Left forelimb (tissue), 1 donor: ENCODE data around the gene VWC2.
"Not testable (repeated sequence)": the region's sequence is repeated elsewhere in the genome, so short reads cannot be mapped to it uniquely, and the experiment has no call there.

Source experiments
- DNase-seq: peaks from one replicate; pipeline ENCODE4 v3.0.0-alpha.2; 2018; ENCODE audit warnings: low spot score

Gene VWC2

DNA sequence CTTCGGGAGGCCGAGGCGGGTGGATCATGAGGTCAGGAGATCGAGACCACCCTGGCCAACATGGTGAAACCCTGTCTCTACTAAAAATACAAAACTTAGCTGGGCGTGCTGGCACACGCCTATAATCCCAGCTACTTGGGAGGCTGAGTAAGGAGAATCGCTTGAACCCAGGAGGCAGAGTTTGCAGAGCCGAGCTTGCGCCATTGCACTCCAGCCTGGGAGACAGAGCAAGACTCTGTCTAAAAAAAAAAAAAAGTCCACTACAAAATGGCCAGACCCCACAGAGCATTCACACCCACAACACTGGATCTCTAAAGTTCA is 78.1 kb downstream of the VWC2 start:
- DNase-seq, result not testable (repeated sequence)

DNA sequence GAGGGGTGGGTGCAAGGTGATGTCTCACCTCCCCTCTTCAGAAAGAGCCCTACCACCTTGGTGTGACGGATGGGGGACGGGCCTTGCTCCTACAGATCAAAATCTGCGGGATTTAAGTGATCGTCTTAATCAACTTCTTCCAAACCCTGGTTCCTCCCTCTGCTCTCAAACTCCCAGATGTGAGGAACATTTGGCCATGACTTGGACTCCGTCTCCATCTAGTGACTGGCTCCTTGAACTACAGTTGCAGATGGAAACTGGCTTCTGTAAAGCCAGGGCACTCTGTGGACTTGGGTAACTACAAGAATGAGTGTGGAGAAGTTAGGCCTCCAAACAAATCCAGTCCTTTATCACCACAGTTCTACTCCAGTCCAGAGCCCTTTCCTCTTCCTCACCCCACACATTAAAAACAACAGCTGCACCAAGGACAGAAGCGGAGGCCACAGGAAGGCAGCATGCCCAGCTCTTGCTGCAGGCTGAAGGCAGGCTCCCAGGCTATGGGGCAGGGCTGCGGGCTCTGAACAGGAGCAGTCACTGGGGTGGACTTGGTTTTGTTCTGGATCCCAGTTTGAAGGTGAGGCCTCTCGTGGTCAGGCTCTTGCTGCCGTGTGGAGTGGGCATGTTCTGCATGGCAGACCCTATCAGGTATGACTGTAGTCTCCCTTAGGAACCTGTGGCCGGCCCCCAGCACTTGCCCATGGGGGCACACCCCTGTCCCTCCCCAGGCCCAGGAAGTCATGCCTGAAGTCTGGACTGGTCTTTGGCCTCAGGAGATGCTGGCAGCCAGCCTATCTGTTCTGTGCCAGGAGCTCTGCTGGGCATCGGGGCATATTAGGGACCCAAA is 79.4 kb downstream of the VWC2 start:
- no peak for DNase-seq

DNA sequence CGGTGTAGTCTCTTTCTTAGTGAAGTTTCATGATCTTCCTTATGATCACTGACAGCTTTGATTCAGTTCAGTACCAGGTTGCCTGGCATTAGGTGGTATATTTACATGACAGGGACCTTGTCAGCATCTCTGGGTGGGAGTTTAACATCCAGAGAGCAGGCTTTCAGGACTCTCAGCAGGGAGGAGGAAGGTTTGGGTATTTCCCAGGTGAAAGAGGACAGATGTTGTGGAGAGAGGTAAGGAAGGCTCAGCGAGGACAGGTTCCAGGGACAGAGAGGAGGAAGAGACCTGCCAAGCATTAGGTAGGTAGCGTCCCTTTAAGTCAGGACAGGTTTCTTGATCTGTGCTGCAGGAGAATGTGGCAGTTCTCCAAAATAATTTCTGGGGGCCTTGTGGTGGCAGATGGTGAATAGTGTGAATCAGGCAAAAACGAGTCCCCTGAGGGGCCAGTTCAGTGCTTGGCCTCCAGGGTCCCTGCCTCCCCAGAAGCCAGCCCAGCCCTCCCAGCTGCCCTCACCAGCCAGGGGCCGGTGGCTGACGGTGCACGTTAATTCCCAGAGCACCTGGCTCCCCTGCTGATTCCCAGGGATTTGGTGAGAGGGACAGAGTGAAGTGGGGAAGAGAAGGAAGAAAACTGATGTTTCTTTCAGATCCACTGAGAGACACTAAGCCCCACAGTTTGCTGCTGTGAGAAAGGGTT is 82.0 kb downstream of the VWC2 start:
- DNase-seq, result no peak

DNA sequence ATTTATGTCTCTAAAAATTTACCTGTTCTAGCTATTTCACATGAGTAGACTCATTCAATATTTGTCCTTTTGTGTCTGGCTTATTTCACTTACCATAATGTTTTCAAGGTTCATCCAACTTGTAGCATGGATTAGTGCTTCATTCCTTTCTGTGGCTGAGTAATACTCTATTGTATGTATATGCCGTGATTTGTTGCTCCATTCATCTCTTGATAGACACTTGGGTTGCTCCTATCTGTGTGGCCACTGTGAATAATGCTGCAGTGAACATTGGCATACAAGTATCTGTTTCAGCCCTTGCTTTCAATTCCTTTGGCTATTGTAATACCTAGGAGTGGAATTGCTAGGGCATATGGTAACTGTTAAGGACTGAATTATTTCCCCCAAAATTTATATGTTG is 86.9 kb downstream of the VWC2 start:
- DNase-seq, result no peak

DNA sequence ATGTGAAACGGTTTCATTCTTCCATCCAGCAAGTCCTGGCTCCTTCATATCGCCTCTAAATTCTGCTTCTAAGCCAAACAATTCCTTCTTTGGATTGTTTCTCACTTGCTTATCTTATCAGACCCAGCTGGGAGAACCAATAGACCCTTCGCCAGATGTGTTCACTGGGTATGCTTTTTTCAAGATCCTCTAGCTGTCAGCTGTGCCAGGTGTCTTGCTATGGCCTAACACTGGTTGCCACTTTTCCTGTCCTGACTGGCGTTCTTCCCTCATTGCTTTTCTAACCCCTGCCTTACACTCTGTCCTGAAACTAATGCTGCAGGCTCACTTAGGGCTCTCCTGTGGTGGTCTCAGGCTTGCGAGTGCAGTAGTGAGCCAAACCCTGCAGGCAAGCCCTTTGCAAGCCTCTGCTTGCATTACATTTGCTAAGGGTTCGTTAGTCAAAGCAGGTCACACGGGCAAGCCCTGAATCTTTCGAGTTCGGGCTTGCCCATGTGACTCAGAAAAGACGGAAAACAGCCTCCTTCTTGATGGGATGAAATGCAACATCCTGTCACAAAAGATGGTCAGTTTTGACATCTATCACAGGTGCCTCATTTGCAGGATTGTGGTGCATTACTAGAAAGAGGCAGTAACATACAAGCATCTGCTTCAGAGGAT is 92.8 kb downstream of the VWC2 start:
- DNase-seq, result no peak

DNA sequence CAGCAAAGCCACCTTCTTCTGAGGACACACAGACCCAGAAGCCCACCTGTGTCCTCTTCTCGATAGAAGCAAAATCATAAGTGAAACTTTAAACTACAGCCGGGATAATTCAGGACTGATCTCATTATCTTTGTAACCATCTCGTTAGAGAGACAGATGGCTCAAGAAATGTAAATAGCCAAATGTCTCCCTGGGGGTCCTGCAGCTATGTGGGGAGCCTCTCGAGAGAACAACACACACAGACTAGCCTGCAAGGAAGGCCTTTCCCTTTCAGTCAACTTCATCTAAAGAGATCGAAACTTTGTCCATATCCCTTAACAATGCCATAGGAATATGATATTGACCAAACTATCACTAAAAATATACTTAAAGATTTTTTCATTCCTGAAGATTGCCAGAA is 93.5 kb downstream of the VWC2 start:
- DNase-seq, result no peak

DNA sequence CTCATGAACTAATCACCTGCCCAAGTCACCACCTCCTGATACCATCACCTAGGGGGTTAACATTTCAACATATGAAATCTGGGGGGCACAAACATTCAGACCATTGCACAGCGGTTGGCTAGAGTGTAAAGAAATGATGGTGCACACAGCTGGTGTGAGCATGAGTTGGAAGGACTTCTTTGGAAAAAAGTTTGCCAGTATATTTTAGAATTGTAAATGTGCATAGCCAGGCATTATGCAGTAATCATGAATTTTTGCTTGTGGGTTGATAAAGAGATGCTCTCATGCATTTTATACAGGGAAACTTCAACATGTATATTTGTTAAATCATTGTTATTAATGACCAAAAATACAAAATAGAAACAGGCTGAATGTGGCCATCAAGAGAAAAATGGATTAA is 100.0 kb downstream of the VWC2 start:
- DNase-seq, result no peak

DNA sequence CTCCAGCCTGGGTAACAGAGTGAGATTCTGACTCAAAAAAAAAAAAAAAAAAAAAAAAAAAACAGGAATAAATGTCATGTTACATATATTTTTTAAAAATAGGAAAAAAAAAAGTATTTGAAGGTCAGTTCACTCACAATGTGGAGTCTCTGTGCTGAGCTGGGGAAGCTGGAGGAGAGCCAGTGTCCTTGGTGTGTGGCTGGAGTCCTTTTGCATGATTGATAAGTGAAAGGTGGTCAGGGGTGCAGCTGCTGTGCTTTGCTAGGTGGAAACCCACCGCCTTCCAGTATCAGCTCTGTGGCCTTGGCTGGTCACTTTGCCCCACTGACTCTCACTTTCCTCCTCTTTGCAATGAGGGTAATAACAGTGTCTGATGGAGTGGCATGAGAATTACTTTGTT is 101.9 kb downstream of the VWC2 start:
- no peak for DNase-seq

DNA sequence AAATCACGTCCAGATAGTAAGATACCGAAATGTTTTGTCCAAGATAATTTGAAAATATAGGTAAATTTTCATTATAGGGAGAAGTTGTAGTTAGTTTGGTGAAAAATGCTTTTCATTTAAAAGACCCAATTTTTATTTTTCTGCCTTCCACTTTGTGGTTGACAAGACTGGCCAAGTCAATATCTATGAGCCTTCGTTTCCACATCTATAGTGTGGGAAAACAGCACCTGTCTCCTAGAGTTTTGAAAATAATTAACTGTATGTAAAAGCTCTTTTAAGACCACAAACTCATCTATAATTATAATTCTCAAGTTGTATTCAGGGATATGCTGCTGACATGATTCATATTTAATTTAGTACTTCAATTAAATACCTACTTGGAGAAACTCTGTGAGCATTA is 102.8 kb downstream of the VWC2 start:
- no peak for DNase-seq

DNA sequence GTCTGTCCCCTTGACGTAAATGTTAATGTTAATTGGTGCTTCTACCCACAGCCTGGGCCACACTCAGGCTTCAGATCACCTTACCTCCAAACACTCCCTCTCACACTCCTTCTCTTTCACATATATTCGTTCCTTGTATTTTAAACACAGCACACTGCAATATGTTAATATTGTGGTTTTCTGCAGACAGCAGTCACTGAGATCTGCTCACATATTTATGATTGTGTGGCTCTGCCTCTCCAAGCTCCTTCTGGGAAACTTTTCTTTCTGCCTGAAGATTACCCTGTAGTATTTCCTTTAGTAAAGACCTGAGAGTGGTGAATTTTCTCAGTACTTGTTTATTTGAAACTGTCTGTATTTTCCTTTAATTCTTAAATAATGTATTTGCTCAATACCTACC is 104.7 kb downstream of the VWC2 start:
- DNase-seq, result no peak

DNA sequence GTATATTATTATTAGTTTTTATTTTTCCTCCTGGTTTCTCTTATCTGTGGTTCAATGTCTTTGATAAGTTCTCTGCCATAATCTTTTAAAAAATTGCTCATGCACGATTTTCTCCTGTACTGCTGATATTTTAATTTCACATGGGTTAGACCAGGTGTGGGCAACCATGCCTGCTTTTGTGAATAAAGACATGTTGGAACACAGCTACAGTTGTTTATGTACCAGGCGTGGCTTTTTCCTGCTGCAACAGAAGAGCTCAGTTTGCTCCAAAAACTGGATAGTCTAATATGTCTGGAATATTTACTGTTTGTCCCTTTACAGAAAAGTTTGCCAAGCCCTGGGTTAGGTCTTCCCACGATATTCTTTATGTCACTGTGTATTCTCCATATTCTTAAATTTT is 105.2 kb downstream of the VWC2 start:
- no peak for DNase-seq

DNA sequence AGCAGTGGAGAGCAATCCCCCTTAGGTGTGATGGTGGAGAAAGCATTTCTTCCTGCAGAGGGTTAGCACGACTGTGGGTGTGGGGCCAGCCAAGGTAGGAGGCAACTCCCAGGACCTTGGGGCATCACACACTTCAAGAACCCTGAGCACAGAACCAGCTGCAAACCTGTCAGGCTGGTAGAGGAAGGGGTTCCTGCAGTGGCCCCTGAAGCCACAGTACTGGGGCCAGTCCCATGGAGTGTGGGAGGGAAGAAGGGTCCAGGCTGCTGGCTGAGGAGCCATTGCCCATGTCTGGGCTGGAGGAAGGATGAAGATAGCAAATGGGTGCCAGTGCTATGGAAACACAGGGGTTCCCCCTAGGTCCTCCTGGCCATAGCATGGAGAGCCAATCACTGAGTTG is 110.5 kb downstream of the VWC2 start:
- no peak for DNase-seq

DNA sequence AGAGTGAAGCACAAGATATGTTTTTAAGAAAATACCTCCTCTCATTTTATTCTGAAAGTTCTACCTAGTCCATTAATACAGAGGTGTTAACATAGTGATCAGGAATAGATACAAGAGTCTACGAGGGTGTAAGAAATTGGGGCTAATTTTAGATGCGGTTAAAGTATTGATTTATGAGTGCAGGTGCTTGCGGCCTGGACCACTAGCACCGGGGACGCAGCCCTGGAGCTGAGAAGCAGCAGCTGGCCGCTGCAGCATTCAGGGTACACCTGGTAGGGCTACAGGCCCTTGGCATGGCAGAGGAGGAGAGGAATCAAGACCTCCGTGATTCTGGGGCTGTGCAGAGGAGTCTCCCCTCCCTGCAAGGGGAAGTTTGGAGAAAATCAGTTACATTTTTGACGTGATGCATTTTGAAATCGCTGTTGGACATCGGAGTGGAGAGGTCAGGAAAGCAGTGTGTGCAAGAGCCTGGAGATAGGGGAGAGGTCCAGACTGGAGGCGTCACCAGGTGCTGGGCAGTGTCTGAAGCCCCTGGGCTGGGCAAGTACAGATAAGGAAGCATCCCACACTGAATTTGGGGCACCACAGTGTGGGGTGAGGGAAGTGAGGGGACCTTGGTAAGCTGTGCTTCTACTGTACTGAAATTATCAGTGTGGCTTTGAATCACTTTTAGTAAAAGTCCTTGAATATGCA is 112.3 kb downstream of the VWC2 start:
- no peak for DNase-seq

DNA sequence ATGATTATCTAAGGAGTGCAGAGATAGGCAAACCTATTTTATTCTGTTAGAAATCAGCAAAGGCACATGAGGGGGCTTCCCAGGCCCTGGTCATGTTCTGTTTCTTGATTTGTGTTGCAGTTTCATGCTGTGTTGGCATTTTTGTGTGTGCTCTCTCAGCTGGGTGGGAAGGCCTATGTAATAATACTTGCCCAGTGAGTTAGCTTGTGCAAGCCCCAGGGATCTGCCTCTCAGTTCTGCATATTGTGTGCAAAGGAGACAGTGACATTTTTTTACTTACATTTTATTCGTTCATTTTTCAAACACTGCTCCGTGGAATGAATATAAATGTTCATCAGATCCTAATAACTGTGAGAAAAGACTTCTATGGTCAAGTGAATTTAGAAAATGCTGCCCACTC is 119.0 kb downstream of the VWC2 start:
- no peak for DNase-seq

DNA sequence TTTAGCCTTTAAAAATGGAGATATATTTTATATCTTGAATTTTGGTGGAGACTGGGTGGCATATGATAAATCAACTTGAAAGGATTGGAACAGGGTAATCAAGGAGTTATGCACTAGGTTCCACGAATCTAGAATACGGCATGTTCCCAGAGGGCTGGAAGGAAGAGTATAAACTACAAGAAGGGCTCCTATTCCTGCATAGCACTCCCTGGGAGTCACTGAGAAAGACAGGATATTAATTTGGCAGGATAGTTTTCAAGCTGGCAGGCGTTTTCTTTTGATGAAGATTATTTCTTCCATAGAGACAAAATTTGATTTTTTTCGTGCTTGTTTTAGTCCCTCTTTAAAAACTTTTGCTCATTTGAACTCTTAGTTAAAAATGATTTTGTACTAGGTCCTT is 119.7 kb downstream of the VWC2 start:
- DNase-seq, result no peak

DNA sequence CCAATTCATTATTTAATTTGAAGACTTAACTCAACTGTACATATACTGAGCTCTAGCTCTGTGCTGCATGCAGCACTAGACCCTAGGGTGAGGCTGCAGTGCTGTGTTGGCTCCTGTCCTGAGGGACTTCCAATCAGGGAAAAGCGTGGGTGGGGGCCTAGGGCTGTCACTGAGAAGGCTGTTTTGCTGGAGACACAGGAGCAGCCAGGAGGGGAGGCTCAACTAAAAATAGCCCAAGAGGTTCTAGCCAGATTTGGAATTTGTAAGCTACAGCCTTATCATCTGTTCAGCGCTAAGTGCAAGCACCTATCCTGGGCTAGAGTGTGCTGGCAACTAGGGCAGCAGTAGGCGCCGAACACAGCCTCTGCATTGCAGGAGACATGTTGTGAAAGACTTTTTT is 121.1 kb downstream of the VWC2 start:
- no peak for DNase-seq

DNA sequence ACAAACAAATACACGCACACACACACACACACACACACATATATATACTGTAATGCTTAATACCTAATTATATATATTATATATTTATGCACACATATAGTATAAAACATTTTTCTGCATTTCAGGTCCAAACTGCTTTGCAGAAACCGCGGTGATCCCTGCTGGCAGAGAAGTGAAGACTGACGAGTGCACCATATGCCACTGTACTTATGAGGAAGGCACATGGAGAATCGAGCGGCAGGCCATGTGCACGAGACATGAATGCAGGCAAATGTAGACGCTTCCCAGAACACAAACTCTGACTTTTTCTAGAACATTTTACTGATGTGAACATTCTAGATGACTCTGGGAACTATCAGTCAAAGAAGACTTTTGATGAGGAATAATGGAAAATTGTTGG is 138.5 kb downstream of the VWC2 start:
- no peak for DNase-seq

DNA sequence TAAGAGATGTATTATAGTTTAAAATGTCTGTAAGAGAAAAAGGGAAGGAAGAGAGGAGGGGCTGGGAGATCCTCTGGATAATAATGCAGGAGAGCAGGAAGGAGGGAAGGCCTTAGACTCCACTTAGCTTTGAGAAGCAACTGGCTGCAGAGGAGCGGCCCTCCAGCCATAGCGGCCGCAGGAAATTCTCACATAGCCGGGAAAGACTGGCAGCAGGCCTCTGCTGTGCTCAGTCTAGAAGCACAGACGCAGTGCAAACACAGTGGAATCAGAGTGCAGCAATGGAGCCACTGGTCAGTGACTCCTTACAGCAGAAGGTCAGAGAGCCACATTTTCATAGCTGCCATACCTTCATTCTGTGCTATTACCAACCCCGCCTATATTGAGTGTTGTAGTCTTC is 153.3 kb downstream of the VWC2 start:
- no peak for DNase-seq

DNA sequence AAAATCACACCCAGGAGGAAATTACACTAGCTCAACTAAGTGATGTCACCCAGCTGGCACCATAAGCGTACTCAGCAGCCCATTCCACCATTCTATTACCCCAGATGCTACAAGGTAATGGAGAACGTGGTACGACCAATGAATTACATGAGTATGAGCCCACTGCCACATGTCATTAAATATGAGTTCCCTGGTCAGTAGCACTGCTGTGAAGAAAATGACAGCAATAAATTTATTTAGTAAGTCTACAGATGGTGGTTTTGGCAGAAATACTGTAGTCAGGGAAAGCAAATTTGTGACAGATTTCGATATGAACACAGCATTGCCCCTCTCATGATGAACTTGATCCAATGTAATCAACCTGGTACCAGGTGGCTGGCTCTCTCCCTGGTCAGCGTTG is 154.2 kb downstream of the VWC2 start:
- no peak for DNase-seq

DNA sequence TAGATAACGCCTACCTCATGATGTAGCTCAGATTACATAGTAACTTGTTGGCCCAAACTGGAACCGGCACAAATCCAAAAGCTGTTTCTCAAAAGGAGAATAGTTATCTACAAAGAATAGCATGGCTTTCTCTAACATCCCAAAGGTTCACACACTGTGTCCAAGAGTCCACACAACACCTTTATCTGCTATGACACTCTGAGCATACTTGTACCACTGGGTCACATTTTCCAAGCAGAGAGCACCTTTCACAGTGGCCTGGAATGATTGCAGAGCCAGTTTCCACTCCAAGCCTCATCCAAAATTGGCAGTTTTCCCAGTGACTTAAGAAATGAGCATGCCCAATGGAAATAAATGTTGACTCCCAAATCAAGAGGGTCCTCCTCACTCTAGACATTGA is 155.3 kb downstream of the VWC2 start:
- no peak for DNase-seq

DNA sequence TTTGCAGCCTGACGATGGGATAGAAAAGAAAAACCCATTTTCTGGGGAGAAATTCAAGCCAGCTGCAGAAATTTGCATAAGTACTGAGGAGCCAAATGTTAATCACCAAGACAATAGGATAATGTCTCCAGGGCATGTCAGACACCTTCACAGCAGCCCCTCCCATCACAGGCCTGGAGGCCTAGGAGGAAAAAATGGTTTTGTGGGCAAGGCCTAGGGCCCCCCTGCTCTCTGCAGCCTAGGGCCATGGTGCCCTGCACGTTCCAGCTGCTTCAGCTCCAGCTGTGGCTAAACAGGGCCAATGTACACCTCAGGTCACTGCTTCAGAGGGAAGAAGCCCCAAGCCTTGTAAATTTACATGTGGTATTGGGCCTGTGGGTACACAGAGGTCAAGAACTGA is 158.2 kb downstream of the VWC2 start:
- DNase-seq, result no peak

DNA sequence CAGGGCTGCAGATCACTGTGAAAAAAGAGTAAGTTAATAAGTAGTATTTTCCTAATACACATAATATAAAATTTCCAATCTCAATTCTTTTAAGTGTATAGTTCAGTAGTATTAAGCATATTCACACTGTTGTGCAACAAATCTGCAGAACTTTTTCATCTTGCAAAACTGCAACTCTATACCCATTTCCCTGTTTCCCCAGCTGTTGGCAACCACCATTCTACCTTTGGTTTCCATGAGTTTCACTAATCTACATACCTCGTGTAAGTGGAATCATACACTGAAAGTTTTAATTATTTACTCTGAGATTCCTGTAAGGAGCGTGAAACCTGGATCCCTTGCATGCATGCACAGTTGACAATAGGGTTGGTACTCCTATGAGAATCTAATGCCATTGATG is 164.2 kb downstream of the VWC2 start:
- no peak for DNase-seq
